SK-N-SH (cell line): ENCODE measurements around the gene LDAH. TPM values are rescaled to one million over a fixed set of nuclear protein-coding genes. Genes with fewer than 3 reads are reported as not detected.

ENCODE experiments used
- CTCF ChIA-PET: fragments of 300-600, 350-600 bp; formaldehyde crosslinking; extraction: SDS; loops from one replicate; lab custom pipeline; 2021; lab: Yijun Ruan, JAX
- POLR2A ChIA-PET: fragments of 350-600 bp; sonication (Branson Sonifier 250); formaldehyde crosslinking; extraction: SDS; loops from one replicate; lab custom pipeline; 2020; ENCODE audit warnings: antibody characterized with exemption, inconsistent platforms; lab: Yijun Ruan, JAX
- DNase-seq: peaks from one replicate; pipeline ENCODE4 v3.0.0; 2012
- H2AFZ ChIP-seq: fragments of 200-600 bp; sonication (generic); 2 replicates; pipeline ENCODE4 v1.8.1; 2016; ENCODE audit warnings: antibody characterized with exemption, mild to moderate bottlenecking, low read depth
- H3F3A ChIP-seq: fragments of 200-600 bp; sonication (generic); replicated peaks from 2 replicates; pipeline ENCODE3; 2016; ENCODE audit warnings: antibody characterized with exemption, mild to moderate bottlenecking; ENCODE audit not compliant: insufficient read depth
- H3K27ac ChIP-seq, 2 experiments: fragments of 200-500 bp in 1 of 2; fragments of 200-600 bp in 1 of 2; sonication (Bioruptor generic) in 1 of 2; sonication (generic), shearing (Covaris generic) in 1 of 2; 2 replicates each; pipeline versions ENCODE4 v1.5.1 to v1.6.1; 2014 to 2016; ENCODE audit warnings: low read depth in 2 of 2, inconsistent platforms in 1 of 2, low read length in 1 of 2, mild to moderate bottlenecking in 1 of 2, mixed read lengths in 1 of 2
- H3K27me3 ChIP-seq: fragments of 200-600 bp; sonication (generic), shearing (Covaris generic); 2 replicates; pipeline ENCODE4 v1.6.1; 2016; ENCODE audit warnings: mixed run types; ENCODE audit not compliant: insufficient read depth
- H3K36me3 ChIP-seq, 2 experiments: fragments of 200-500 bp in 1 of 2; fragments of 200-600 bp in 1 of 2; sonication (Bioruptor generic) in 1 of 2; sonication (generic) in 1 of 2; replicated peaks in 1 of 2; 2 replicates each; pipeline versions ENCODE3 to v1.5.1; 2014 to 2016; ENCODE audit warnings: low read length in 1 of 2, mild to moderate bottlenecking in 1 of 2; ENCODE audit not compliant: insufficient read depth in 2 of 2, control insufficient read depth in 1 of 2
- H3K4me1 ChIP-seq, 2 experiments: fragments of 200-500 bp in 1 of 2; fragments of 200-600 bp in 1 of 2; sonication (Bioruptor generic) in 1 of 2; sonication (generic), shearing (Covaris generic) in 1 of 2; 2 replicates each; pipeline versions ENCODE4 v1.5.1 to v1.6.1; 2014 to 2016; ENCODE audit warnings: low read depth in 1 of 2, low read length in 1 of 2, mixed run types in 1 of 2; ENCODE audit not compliant: insufficient read depth in 2 of 2, control insufficient read depth in 1 of 2
- H3K4me2 ChIP-seq: fragments of 200-600 bp; sonication (generic), shearing (Covaris generic); 2 replicates; pipeline ENCODE4 v1.6.1; 2017; ENCODE audit warnings: mixed run types
- H3K4me3 ChIP-seq, 2 experiments: fragments of 200-500 bp in 1 of 2; fragments of 200-600 bp in 1 of 2; sonication (Bioruptor generic) in 1 of 2; sonication (generic), shearing (Covaris generic) in 1 of 2; 2 replicates each; pipeline versions ENCODE4 v1.5.1 to v1.8.1; 2014 to 2016; ENCODE audit warnings: low read depth in 2 of 2, inconsistent platforms in 1 of 2, low read length in 1 of 2, mild to moderate bottlenecking in 1 of 2, mixed read lengths in 1 of 2, moderate library complexity in 1 of 2
- H3K79me2 ChIP-seq: fragments of 200-600 bp; sonication (generic); 2 replicates; pipeline ENCODE4 v1.8.1; 2017; ENCODE audit warnings: mild to moderate bottlenecking; ENCODE audit not compliant: insufficient read depth
- H3K9ac ChIP-seq: fragments of 200-600 bp; sonication (generic); 2 replicates; pipeline ENCODE4 v1.6.1; 2017; ENCODE audit warnings: mixed run types
- H3K9me2 ChIP-seq: fragments of 200-600 bp; sonication (generic); 2 replicates; pipeline ENCODE4 v1.6.1; 2017; ENCODE audit warnings: mixed run types
- H3K9me3 ChIP-seq: fragments of 200-600 bp; sonication (generic); 2 replicates; pipeline ENCODE4 v1.6.1; 2017; ENCODE audit warnings: mixed run types, mild to moderate bottlenecking, moderate library complexity
- H4K20me1 ChIP-seq: fragments of 200-600 bp; sonication (generic); 2 replicates; pipeline ENCODE4 v1.6.1; 2017; ENCODE audit warnings: mild to moderate bottlenecking, mixed run types; ENCODE audit not compliant: insufficient read depth
- CHD2 ChIP-seq: fragments of 150-350 bp; IDR thresholded peaks from 2 replicates; pipeline ENCODE4 v1.6.1; 2018; ENCODE audit warnings: low read length; ENCODE audit not compliant: partially characterized antibody
- EP300 ChIP-seq, 2 experiments: IDR thresholded peaks; 2 replicates each; pipeline versions ENCODE4 v1.4.0 to v1.6.1; 2012; ENCODE audit warnings: borderline replicate concordance in 1 of 2, low read depth in 1 of 2, low read length in 1 of 2
- EZH2phosphoT487 ChIP-seq: fragments of 200-600 bp; sonication (generic); IDR thresholded peaks from 2 replicates; pipeline ENCODE4 v1.6.1; 2017; ENCODE audit warnings: low read depth, mixed run types, mild to moderate bottlenecking, antibody characterized with exemption, moderate library complexity, borderline replicate concordance
- FOXJ3 ChIP-seq: sonication (generic); formaldehyde crosslinking; IDR thresholded peaks from 2 replicates; pipeline ENCODE4 v1.5.1; 2020; ENCODE audit warnings: mild to moderate bottlenecking, missing genetic modification reagents
- FOXM1 ChIP-seq: IDR thresholded peaks from 2 replicates; pipeline ENCODE4 v1.4.0; 2012; ENCODE audit warnings: low read depth, mild to moderate bottlenecking
- GABPA ChIP-seq: IDR thresholded peaks from 2 replicates; pipeline ENCODE4 v1.4.0; 2012; ENCODE audit warnings: low read depth, mild to moderate bottlenecking
- GATA2 ChIP-seq: sonication (generic); formaldehyde crosslinking; IDR thresholded peaks from 2 replicates; pipeline ENCODE4 v1.5.0; 2020; ENCODE audit warnings: mild to moderate bottlenecking, missing genetic modification reagents
- JUND ChIP-seq: IDR thresholded peaks from 2 replicates; pipeline ENCODE4 v1.4.0; 2012
- MAX ChIP-seq: IDR thresholded peaks from 2 replicates; pipeline ENCODE4 v1.4.0; 2012; ENCODE audit warnings: low read depth
- NRF1 ChIP-seq: IDR thresholded peaks from 2 replicates; pipeline ENCODE4 v1.6.1; 2012; ENCODE audit warnings: low read depth, mild to moderate bottlenecking, low read length
- PBX3 ChIP-seq: IDR thresholded peaks from 2 replicates; pipeline ENCODE4; 2012
- RCOR1 ChIP-seq: fragments of 150-350 bp; IDR thresholded peaks from 2 replicates; pipeline ENCODE4 v1.6.1; 2017; ENCODE audit warnings: antibody characterized with exemption, low read length
- RFX5 ChIP-seq: IDR thresholded peaks from 2 replicates; pipeline ENCODE4 v1.6.1; 2012; ENCODE audit warnings: mild to moderate bottlenecking, improper control_type of control experiment, low read length
- RXRA ChIP-seq: IDR thresholded peaks from 2 replicates; pipeline ENCODE4 v1.4.0; 2012; ENCODE audit warnings: low read depth, mild to moderate bottlenecking, borderline replicate concordance
- TAF1 ChIP-seq: IDR thresholded peaks from 2 replicates; pipeline ENCODE4 v1.6.1; 2012; ENCODE audit warnings: low read depth, mild to moderate bottlenecking, low read length, moderate library complexity, borderline replicate concordance
- TEAD4 ChIP-seq: IDR thresholded peaks from 2 replicates; pipeline ENCODE4 v1.4.0; 2012; ENCODE audit warnings: mild to moderate bottlenecking, borderline replicate concordance; ENCODE audit not compliant: insufficient read depth
- WGBS: methylation state at CpG from one replicate; pipeline ENCODE4 v1.1.6; 2017; ENCODE audit warnings: low lambda C conversion rate; 5-methylcytosine and 5-hydroxymethylcytosine counted together
- polyA plus RNA-seq, 3 experiments: library from polyadenylated mRNA; depleted of rRNA; stranded (reverse); fragments of >200 nt; gene quantifications; 2 replicates each; pipeline ENCODE4 v1.2.3, GENCODE V29; 2012
- TF ChIP-seq, protein P1 (sequence below): IDR thresholded peaks from 2 replicates; pipeline ENCODE4 v1.6.1; 2012; ENCODE audit warnings: mild to moderate bottlenecking, low read depth, low read length, moderate library complexity

The LDAH gene
- polyA plus RNA-seq, 1 of the 3 experiments (the other 2 are of a cell fraction): 12.7 TPM

GRCh38 chr2:20706217-20706616, 116.7 kb downstream of the LDAH start:
- no peak for DNase-seq
- 95% methylated on average over 2 of the region's 2 CpGs for WGBS
- no peak overlapping the region for H2AFZ ChIP-seq
- H3K9ac ChIP-seq: no peak overlapping the region
- no peak overlapping the region for H3K27ac ChIP-seq
- no peaks in the 10 kb centered on the region for H3F3A ChIP-seq
- no peaks in the 10 kb centered on the region for H3K79me2 ChIP-seq
- no peaks in the 10 kb centered on the region for H3K27me3 ChIP-seq
- CTCF ChIA-PET: interaction anchor here (0.8 to 1.7 kb wide), 5 partner anchors 15 to 75 kb away, joined by 3 to 5 read pairs (median 3); no protein-coding TSS in a partner anchor
- H3K4me2 ChIP-seq: no peak overlapping the region
- H4K20me1 ChIP-seq: no peaks in the 10 kb centered on the region
- H3K36me3 ChIP-seq: peaks cover 5 to 9% of the 10 kb centered on the region in 2 experiments
- POLR2A ChIA-PET: no interaction called here
- no peak for TF ChIP-seq TEAD4
- TF ChIP-seq RCOR1: no peak
- TF ChIP-seq PBX3: no peak
- TF ChIP-seq, protein P1, sequence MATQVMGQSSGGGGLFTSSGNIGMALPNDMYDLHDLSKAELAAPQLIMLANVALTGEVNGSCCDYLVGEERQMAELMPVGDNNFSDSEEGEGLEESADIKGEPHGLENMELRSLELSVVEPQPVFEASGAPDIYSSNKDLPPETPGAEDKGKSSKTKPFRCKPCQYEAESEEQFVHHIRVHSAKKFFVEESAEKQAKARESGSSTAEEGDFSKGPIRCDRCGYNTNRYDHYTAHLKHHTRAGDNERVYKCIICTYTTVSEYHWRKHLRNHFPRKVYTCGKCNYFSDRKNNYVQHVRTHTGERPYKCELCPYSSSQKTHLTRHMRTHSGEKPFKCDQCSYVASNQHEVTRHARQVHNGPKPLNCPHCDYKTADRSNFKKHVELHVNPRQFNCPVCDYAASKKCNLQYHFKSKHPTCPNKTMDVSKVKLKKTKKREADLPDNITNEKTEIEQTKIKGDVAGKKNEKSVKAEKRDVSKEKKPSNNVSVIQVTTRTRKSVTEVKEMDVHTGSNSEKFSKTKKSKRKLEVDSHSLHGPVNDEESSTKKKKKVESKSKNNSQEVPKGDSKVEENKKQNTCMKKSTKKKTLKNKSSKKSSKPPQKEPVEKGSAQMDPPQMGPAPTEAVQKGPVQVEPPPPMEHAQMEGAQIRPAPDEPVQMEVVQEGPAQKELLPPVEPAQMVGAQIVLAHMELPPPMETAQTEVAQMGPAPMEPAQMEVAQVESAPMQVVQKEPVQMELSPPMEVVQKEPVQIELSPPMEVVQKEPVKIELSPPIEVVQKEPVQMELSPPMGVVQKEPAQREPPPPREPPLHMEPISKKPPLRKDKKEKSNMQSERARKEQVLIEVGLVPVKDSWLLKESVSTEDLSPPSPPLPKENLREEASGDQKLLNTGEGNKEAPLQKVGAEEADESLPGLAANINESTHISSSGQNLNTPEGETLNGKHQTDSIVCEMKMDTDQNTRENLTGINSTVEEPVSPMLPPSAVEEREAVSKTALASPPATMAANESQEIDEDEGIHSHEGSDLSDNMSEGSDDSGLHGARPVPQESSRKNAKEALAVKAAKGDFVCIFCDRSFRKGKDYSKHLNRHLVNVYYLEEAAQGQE: no peak
- no peak for TF ChIP-seq RFX5
- no peak for TF ChIP-seq TAF1
- no peak for TF ChIP-seq RXRA
- no peak for TF ChIP-seq EZH2phosphoT487
- TF ChIP-seq FOXJ3 (CRISPR knock-in tag): no peak
- TF ChIP-seq GATA2: no peak
- no peak for TF ChIP-seq FOXM1
- TF ChIP-seq JUND: no peak
- TF ChIP-seq NRF1: no peak
- no peak for TF ChIP-seq EP300 (IDR thresholded peaks at IDR 0.05; ENCODE audit: borderline replicate concordance in 1 of 2, low read depth in 1 of 2, low read length in 1 of 2)
- TF ChIP-seq CHD2: no peak
- TF ChIP-seq GABPA: no peak
- TF ChIP-seq MAX: no peak
- H3K9me3 ChIP-seq: no peaks in the 10 kb centered on the region
- no peaks in the 10 kb centered on the region; a peak in 1 of 4 replicates for H3K4me1 ChIP-seq
- no peak overlapping the region for H3K4me3 ChIP-seq
- no peaks in the 10 kb centered on the region for H3K9me2 ChIP-seq
